Karpas-422 (cell line): ENCODE results near the gene ANKRD34B. TPM values are rescaled to one million over a fixed set of nuclear protein-coding genes. Genes with fewer than 3 reads are reported as not detected.

Source experiments
- DNase-seq: peaks from one replicate; pipeline ENCODE4 v3.0.0-alpha.2; 2015
- H2AFZ ChIP-seq: fragments of 200-600 bp; sonication (generic); 2 replicates; pipeline ENCODE4 v1.6.1; 2014; ENCODE audit warnings: antibody characterized with exemption, low read length, mixed read lengths
- H3K27ac ChIP-seq: fragments of 200-600 bp; sonication (generic); 2 replicates; pipeline ENCODE4 v1.5.1; 2014; ENCODE audit warnings: mild to moderate bottlenecking, low read length, moderate library complexity
- H3K27me3 ChIP-seq: fragments of 200-600 bp; sonication (generic); 2 replicates; pipeline ENCODE4 v1.6.1; 2014; ENCODE audit warnings: low read length, mixed read lengths
- H3K36me3 ChIP-seq: fragments of 200-600 bp; sonication (generic); 2 replicates; pipeline ENCODE4 v1.6.1; 2014; ENCODE audit warnings: low read length, mixed read lengths; ENCODE audit not compliant: insufficient read depth
- H3K4me1 ChIP-seq: fragments of 200-600 bp; sonication (generic); 2 replicates; pipeline ENCODE4 v1.6.1; 2014; ENCODE audit warnings: mild to moderate bottlenecking, low read length, mixed read lengths
- H3K4me2 ChIP-seq: fragments of 200-600 bp; sonication (generic); 2 replicates; pipeline ENCODE4 v1.6.1; 2014; ENCODE audit warnings: low read length, low read depth, mild to moderate bottlenecking; ENCODE audit not compliant: poor library complexity, severe bottlenecking
- H3K4me3 ChIP-seq: fragments of 200-600 bp; sonication (generic); 2 replicates; pipeline ENCODE4 v1.5.1; 2014; ENCODE audit warnings: mild to moderate bottlenecking, antibody characterized with exemption, low read length, mixed read lengths
- H3K79me2 ChIP-seq: fragments of 200-600 bp; sonication (generic); 2 replicates; pipeline ENCODE4 v1.6.1; 2014; ENCODE audit warnings: mild to moderate bottlenecking, low read length, mixed read lengths
- H3K9ac ChIP-seq: fragments of 200-600 bp; sonication (generic); 2 replicates; pipeline ENCODE4 v1.6.0; 2014; ENCODE audit warnings: low read length
- H3K9me2 ChIP-seq: fragments of 200-600 bp; sonication (generic), shearing (Covaris generic); replicated peaks from 2 replicates; pipeline ENCODE4 v1.6.0; 2014; ENCODE audit warnings: mild to moderate bottlenecking, low read length, moderate library complexity; ENCODE audit not compliant: insufficient read depth
- H3K9me3 ChIP-seq: fragments of 300-700, 200-600 bp; sonication (generic); 2 replicates; pipeline ENCODE4 v1.6.1; 2014; ENCODE audit warnings: low read length, mixed read lengths
- H4K20me1 ChIP-seq: fragments of 200-600 bp; sonication (generic); 2 replicates; pipeline ENCODE4 v1.6.1; 2014; ENCODE audit warnings: mild to moderate bottlenecking, antibody characterized with exemption, low read length, low read depth; ENCODE audit not compliant: insufficient read depth
- small RNA-seq: library from RNA; depleted of rRNA; stranded (forward); fragments of <200 nt; gene quantifications from one replicate; pipeline ENCODE3, GENCODE V24; 2014
- total RNA-seq: library from RNA; depleted of rRNA; stranded (reverse); fragments of >200 nt; shearing (Covaris generic); gene quantifications from 2 replicates; pipeline ENCODE4 v1.2.3, GENCODE V29; 2014; ENCODE audit warnings: low replicate concordance; rRNA removed

The ANKRD34B gene
- total RNA-seq, 1 experiment from 2014 or later, result not detected

GRCh38 chr5:80508844-80509243 lies 61.2 kb downstream of the ANKRD34B start:
- Histone ChIP-seq H3K9me3 (no peaks in the 10 kb centered on the region), H3K4me3 (no peak overlapping the region), H3K4me1 (no peaks in the 10 kb centered on the region), H3K9me2 (no peaks in the 10 kb centered on the region), H3K27ac (no peak overlapping the region), H3K79me2 (no peaks in the 10 kb centered on the region), H3K4me2 (no peak overlapping the region), H3K9ac (no peak overlapping the region), H4K20me1 (no peaks in the 10 kb centered on the region), H3K36me3 (no peaks in the 10 kb centered on the region), H2AFZ (no peak overlapping the region), H3K27me3 (no peaks in the 10 kb centered on the region)
- no peak for DNase-seq

DNA sequence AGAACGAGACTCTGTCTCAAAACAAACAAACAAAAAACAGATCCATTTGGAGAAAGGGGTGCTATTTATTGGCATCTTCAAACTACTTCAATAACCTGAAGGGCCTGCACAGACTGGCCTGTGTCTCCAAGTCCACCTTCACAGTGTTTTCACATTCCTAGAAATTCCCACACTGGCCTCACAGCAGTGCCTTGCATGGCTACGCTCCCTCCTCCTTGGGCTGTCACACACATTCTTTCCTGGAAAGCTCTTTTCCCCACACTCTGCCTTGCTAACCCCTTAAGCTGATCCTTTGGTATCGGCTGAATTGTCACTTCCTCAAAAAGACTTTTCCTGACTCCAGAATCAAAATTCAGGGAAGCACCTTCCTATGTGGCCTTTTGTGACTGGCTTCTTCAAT lies 62.4 kb downstream of the ANKRD34B start:
- Histone ChIP-seq H3K4me2 (no peak overlapping the region), H4K20me1 (no peaks in the 10 kb centered on the region), H3K79me2 (no peaks in the 10 kb centered on the region), H3K4me1 (no peaks in the 10 kb centered on the region), H3K9ac (no peak overlapping the region), H3K27ac (no peak overlapping the region), H3K9me3 (no peaks in the 10 kb centered on the region), H3K9me2 (no peaks in the 10 kb centered on the region), H2AFZ (no peak overlapping the region), H3K36me3 (no peaks in the 10 kb centered on the region), H3K27me3 (no peaks in the 10 kb centered on the region), H3K4me3 (no peak overlapping the region)
- no peak for DNase-seq

Small RNAs within 50 kb of the gene (small RNA-seq; reads per million reads assigned to genes)
- gene DBIP2, result not detected

Other genes starting within 250 kb of the ANKRD34B start
- gene ZFYVE16, start 162.2 kb downstream of the ANKRD34B start, total RNA-seq, result 20.1 and 41.2 TPM in 2 replicates
- 0.36 and 0.60 TPM in 2 replicates for gene FAM151B, start 82.2 kb downstream of the ANKRD34B start, total RNA-seq
- 11.1 and 24.6 TPM in 2 replicates for gene MSH3, start 84.4 kb upstream of the ANKRD34B start, total RNA-seq
- 36.2 and 76.1 TPM in 2 replicates for gene DHFR, start 84.7 kb upstream of the ANKRD34B start, total RNA-seq